Parathyroid adenoma (tissue), 2 donors: ENCODE data around the gene SNAI3.

Experiments used
- H2AFZ ChIP-seq: fragments of 300-600 bp; sonication (generic); one replicate; pipeline ENCODE4 v1.7.0; 2017; ENCODE audit warnings: antibody characterized with exemption, mild to moderate bottlenecking
- H3K27ac ChIP-seq: fragments of 300-600 bp; sonication (generic); one replicate; pipeline ENCODE4 v1.7.0; 2017
- H3K27me3 ChIP-seq: fragments of 300-600 bp; sonication (generic); one replicate; pipeline ENCODE4 v1.7.0; 2017; ENCODE audit warnings: low read length; ENCODE audit not compliant: control insufficient read depth, insufficient read depth
- H3K36me3 ChIP-seq: fragments of 300-600 bp; sonication (generic); one replicate; pipeline ENCODE4 v1.7.0; 2017; ENCODE audit warnings: low read length; ENCODE audit not compliant: control insufficient read depth, insufficient read depth
- H3K4me1 ChIP-seq: fragments of 300-600 bp; sonication (generic); one replicate; pipeline ENCODE4 v1.7.0; 2017; ENCODE audit warnings: control low read depth
- H3K4me2 ChIP-seq: fragments of 300-600 bp; sonication (generic); one replicate; pipeline ENCODE4 v1.7.0; 2017; ENCODE audit warnings: low read length
- H3K4me3 ChIP-seq: fragments of 300-600 bp; sonication (generic); one replicate; pipeline ENCODE4 v1.7.0; 2017; ENCODE audit warnings: low read depth, low read length
- H3K79me2 ChIP-seq: fragments of 300-600 bp; sonication (generic); one replicate; pipeline ENCODE4 v1.7.0; 2017; ENCODE audit warnings: control low read depth
- H3K9ac ChIP-seq: fragments of 300-600 bp; sonication (generic); one replicate; pipeline ENCODE4 v1.7.0; 2017; ENCODE audit warnings: mild to moderate bottlenecking
- H3K9me3 ChIP-seq: fragments of 300-600 bp; sonication (generic); one replicate; pipeline ENCODE4 v1.7.0; 2017; ENCODE audit warnings: low read length; ENCODE audit not compliant: control insufficient read depth
- TF ChIP-seq, protein P1 (sequence below): fragments of 300-600 bp; sonication (generic); IDR thresholded peaks from one replicate; pipeline ENCODE4 v1.7.0; 2017; ENCODE audit warnings: antibody characterized with exemption, mild to moderate bottlenecking
- donor health status: primary hyperparathyroidism.

SNAI3 gene

DNA sequence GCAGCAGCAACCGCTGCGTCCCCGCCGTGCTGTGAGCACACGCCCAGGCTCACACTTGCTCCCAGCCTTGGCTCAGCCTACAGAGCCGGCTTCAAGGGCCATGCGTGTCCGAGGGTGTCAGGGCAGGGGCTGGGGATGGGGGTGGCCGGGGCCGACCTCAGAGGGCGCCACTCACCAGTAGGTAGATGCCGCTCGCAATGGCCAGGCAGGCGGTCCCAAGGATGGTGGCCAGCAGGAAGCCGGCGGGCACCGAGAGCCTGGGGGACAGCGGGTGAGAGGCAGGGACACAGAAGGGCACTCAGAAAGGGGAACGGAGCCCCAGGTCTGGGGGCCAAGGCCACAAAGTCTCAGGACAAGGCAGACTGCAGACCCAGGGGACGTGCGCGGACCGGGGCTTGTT, 40.4 kb downstream of the SNAI3 start:
- H3K79me2 ChIP-seq: no peaks in the 10 kb centered on the region
- H3K9me3 ChIP-seq: no peaks in the 10 kb centered on the region
- H3K9ac ChIP-seq: no peak overlapping the region
- H3K4me1 ChIP-seq: no peaks in the 10 kb centered on the region
- no peak overlapping the region for H3K27ac ChIP-seq
- TF ChIP-seq, protein P1, sequence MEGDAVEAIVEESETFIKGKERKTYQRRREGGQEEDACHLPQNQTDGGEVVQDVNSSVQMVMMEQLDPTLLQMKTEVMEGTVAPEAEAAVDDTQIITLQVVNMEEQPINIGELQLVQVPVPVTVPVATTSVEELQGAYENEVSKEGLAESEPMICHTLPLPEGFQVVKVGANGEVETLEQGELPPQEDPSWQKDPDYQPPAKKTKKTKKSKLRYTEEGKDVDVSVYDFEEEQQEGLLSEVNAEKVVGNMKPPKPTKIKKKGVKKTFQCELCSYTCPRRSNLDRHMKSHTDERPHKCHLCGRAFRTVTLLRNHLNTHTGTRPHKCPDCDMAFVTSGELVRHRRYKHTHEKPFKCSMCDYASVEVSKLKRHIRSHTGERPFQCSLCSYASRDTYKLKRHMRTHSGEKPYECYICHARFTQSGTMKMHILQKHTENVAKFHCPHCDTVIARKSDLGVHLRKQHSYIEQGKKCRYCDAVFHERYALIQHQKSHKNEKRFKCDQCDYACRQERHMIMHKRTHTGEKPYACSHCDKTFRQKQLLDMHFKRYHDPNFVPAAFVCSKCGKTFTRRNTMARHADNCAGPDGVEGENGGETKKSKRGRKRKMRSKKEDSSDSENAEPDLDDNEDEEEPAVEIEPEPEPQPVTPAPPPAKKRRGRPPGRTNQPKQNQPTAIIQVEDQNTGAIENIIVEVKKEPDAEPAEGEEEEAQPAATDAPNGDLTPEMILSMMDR: no peak
- H3K27me3 ChIP-seq: no peaks in the 10 kb centered on the region
- no peak overlapping the region for H3K4me3 ChIP-seq
- H3K4me2 ChIP-seq: no peak overlapping the region
- no peaks in the 10 kb centered on the region for H3K36me3 ChIP-seq
- no peak overlapping the region for H2AFZ ChIP-seq

DNA sequence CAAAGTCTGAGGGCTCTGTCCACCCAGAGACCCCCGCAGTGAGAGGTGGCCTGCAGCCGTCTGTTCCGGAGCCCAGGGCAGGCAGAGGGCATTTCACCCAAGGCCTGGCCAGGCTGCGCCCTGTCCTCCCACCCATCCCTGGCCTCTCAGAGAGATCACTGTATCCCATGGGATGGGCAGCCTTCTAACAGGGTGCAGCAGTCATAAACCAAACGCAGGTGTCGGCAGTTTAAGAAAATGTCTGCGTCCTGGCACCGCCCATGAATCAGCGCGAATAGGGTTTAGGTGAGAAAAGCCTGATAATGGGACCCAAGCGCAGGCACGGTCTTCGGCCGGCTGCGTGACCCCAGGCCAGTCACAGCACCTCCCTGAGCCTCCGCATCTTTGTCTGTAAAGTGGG, 40.9 kb downstream of the SNAI3 start:
- no peak overlapping the region for H3K27ac ChIP-seq
- no peak overlapping the region for H2AFZ ChIP-seq
- H3K36me3 ChIP-seq: no peaks in the 10 kb centered on the region
- no peaks in the 10 kb centered on the region for H3K4me1 ChIP-seq
- TF ChIP-seq, protein P1: no peak
- H3K4me3 ChIP-seq: no peak overlapping the region
- no peaks in the 10 kb centered on the region for H3K79me2 ChIP-seq
- H3K27me3 ChIP-seq: no peaks in the 10 kb centered on the region
- no peaks in the 10 kb centered on the region for H3K9me3 ChIP-seq
- no peak overlapping the region for H3K4me2 ChIP-seq
- H3K9ac ChIP-seq: no peak overlapping the region

DNA sequence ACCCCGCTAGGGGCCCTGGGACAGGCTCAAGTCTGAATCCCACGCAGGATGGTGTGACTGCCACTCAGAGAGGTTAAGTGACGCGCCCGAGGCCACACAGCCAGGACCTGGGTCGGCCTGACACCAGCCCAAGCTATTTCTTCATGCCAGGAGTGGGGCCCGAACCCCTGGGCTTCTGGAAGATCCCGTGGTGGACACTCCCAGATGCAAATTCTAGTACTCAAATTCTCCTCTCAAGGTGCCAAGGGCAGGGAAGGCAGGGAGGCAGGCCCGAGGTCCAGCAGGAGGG, 42.7 kb downstream of the SNAI3 start:
- H3K27me3 ChIP-seq: no peaks in the 10 kb centered on the region
- no peak overlapping the region for H3K27ac ChIP-seq
- no peaks in the 10 kb centered on the region for H3K79me2 ChIP-seq
- no peak overlapping the region for H2AFZ ChIP-seq
- H3K4me1 ChIP-seq: no peaks in the 10 kb centered on the region
- no peaks in the 10 kb centered on the region for H3K36me3 ChIP-seq
- H3K4me3 ChIP-seq: no peak overlapping the region
- H3K9ac ChIP-seq: no peak overlapping the region
- H3K4me2 ChIP-seq: no peak overlapping the region
- H3K9me3 ChIP-seq: no peaks in the 10 kb centered on the region
- TF ChIP-seq, protein P1: no peak

DNA sequence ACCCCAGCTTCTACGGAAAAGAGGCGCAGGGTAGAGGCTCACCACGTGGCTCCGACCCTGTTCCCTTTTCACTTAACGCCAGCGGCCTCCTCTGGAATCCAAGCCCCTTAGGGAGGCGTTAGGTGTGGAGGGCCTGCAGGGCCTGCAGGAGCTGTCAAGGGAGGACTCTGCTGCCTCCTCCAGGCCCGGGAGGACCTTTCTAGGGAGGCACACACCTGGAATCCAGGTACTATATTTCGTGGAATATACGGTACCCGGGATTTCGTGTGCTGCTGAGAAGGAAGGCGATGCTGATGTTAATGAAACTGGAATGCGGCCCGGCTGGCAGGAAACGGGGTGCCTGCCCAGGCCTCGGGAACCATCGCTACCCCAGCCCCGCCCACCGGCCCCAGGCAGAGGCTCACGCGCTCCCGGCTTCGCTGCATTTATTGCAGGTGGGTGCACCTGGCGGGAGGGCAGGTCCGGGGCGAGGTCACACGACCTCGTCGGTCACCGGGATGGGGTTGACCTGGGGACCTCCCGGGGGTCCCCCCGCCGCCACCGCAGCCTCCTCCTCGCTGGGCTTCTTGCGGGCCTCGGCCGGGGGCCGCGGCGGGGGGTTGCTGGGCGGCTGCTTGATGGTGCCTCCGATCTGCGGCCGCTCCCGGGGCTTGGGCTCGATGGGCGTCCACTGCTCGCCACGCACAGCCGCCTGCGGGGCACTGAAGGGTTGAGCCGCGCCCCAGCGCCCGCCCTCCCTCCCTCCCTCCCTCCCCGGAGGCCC, 43.2 kb downstream of the SNAI3 start:
- H3K9ac ChIP-seq: no peak overlapping the region
- no peaks in the 10 kb centered on the region for H3K4me1 ChIP-seq
- H3K36me3 ChIP-seq: no peaks in the 10 kb centered on the region

More for the DNA sequence above, 43.2 kb downstream of the SNAI3 start:
- Histone ChIP-seq H2AFZ (no peak overlapping the region), H3K27me3 (no peaks in the 10 kb centered on the region), H3K9me3 (no peaks in the 10 kb centered on the region), H3K27ac (no peak overlapping the region), H3K4me3 (no peak overlapping the region), H3K79me2 (no peaks in the 10 kb centered on the region), H3K4me2 (no peak overlapping the region)
- TF ChIP-seq, protein P1: no peak
